ENCODE data around the gene NEO1.

The NEO1 gene

DNA sequence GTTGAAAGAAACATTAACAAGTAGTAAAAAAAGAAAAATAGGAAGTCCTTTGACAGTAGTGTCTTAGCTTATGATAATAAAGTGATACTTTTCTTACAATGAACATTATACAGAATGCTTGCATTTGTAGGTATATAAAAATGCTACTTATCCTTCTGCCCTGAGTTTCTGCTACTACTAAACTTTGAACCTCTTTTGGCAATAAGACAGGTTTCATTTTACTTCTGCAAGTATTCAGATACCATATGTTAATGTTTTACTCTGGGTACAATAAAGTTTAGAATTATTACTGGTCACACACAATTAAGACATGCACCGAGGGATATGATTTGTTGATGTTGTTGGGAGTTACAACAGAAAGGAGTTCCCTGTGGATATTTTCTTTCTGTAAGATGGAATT is 57.9 kb downstream of the NEO1 start:
- no peak for DNase-seq (ENCODE audit: extremely low read depth, insufficient read length)
- Histone ChIP-seq H3K4me3 (replicated peaks; ENCODE audit: low read depth, low read length) (no peak overlapping the region), H3K27me3 (replicated peaks; ENCODE audit: control insufficient read depth, insufficient read depth, low read length) (no peaks in the 10 kb centered on the region; the same call in 1 of the 2 replicates), H3K36me3 (ENCODE audit: control insufficient read depth, insufficient read depth, low read length) (no peaks in the 10 kb centered on the region)
- TF ChIP-seq, protein P1, sequence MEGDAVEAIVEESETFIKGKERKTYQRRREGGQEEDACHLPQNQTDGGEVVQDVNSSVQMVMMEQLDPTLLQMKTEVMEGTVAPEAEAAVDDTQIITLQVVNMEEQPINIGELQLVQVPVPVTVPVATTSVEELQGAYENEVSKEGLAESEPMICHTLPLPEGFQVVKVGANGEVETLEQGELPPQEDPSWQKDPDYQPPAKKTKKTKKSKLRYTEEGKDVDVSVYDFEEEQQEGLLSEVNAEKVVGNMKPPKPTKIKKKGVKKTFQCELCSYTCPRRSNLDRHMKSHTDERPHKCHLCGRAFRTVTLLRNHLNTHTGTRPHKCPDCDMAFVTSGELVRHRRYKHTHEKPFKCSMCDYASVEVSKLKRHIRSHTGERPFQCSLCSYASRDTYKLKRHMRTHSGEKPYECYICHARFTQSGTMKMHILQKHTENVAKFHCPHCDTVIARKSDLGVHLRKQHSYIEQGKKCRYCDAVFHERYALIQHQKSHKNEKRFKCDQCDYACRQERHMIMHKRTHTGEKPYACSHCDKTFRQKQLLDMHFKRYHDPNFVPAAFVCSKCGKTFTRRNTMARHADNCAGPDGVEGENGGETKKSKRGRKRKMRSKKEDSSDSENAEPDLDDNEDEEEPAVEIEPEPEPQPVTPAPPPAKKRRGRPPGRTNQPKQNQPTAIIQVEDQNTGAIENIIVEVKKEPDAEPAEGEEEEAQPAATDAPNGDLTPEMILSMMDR (IDR thresholded peaks at IDR 0.05; ENCODE audit: insufficient read depth, low read length, poor library complexity, severe bottlenecking), result no peak

DNA sequence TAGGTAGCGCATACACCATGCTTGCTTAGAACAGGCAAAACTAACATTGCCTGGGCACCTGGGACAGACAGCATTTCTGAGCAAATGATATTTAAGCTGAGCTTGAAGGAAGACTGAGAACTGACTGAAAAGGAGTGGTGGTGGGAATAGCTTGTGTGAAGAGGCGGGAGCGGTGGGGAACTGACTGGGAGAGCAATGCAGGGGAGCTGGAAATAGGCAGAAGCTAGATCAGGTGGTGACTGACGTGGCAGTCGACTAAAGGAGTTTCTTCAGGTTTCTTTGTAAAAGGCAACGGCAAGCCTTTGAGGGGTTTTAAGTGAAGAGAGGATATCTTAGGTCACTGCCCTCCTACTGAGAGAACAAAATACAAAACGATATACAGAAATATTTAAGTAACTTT is 61.8 kb downstream of the NEO1 start:
- H3K36me3 ChIP-seq (ENCODE audit: control insufficient read depth, insufficient read depth, low read length), result no peaks in the 10 kb centered on the region
- DNase-seq (ENCODE audit: extremely low read depth, insufficient read length), result no peak
- TF ChIP-seq, protein P1 (IDR thresholded peaks at IDR 0.05; ENCODE audit: insufficient read depth, low read length, poor library complexity, severe bottlenecking), result no peak
- H3K4me3 ChIP-seq (replicated peaks; ENCODE audit: low read depth, low read length), result no peak overlapping the region
- no peaks in the 10 kb centered on the region; the same call in 1 of the 2 replicates for H3K27me3 ChIP-seq (replicated peaks; ENCODE audit: control insufficient read depth, insufficient read depth, low read length)

DNA sequence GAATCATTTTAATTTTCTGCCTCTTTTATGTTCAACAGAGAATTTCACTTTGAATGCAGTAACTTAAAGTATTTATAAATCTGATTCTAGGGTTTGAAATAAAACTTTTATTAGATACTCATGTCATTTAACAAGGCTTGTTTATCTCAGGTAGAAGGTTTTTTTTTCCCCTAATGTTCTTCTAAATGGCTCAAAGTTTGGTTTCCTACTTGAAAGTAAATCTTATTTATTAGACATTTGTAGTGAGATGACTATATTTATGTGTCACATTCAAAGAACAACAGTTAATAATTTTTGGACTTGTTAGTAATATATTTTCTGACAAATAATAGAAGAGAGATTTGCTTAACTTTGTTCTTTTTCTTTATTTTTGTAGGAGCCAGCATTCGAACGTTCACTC is 63.9 kb downstream of the NEO1 start:
- no peak for DNase-seq (ENCODE audit: extremely low read depth, insufficient read length)
- Histone ChIP-seq H3K4me3 (replicated peaks; ENCODE audit: low read depth, low read length) (no peak overlapping the region), H3K27me3 (replicated peaks; ENCODE audit: control insufficient read depth, insufficient read depth, low read length) (no peaks in the 10 kb centered on the region; the same call in 1 of the 2 replicates), H3K36me3 (ENCODE audit: control insufficient read depth, insufficient read depth, low read length) (no peaks in the 10 kb centered on the region)
- TF ChIP-seq, protein P1 (IDR thresholded peaks at IDR 0.05; ENCODE audit: insufficient read depth, low read length, poor library complexity, severe bottlenecking), result no peak

DNA sequence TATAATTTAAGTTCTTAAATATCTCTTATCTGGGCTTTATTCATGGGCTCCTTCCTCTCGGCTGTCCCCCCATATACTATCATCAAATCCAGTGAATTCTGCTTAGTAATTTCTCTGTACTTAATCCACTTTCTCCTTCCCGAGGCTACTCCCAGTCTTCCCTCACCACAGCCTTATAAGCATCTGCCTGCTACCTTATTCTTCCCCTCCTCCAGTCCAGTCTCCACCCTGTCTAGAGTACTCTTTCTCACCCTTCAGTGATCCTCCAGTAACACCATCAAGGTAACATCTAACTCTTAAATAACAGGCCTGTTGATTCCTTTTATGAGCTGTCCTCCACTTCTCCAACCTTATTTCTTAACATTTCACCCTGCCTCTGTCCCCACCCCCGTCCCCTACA is 65.8 kb downstream of the NEO1 start:
- H3K36me3 ChIP-seq (ENCODE audit: control insufficient read depth, insufficient read depth, low read length), result no peaks in the 10 kb centered on the region
- DNase-seq (ENCODE audit: extremely low read depth, insufficient read length), result no peak
- H3K27me3 ChIP-seq (replicated peaks; ENCODE audit: control insufficient read depth, insufficient read depth, low read length), result no peaks in the 10 kb centered on the region
- TF ChIP-seq, protein P1 (IDR thresholded peaks at IDR 0.05; ENCODE audit: insufficient read depth, low read length, poor library complexity, severe bottlenecking), result no peak
- H3K4me3 ChIP-seq (replicated peaks; ENCODE audit: low read depth, low read length), result no peak overlapping the region

DNA sequence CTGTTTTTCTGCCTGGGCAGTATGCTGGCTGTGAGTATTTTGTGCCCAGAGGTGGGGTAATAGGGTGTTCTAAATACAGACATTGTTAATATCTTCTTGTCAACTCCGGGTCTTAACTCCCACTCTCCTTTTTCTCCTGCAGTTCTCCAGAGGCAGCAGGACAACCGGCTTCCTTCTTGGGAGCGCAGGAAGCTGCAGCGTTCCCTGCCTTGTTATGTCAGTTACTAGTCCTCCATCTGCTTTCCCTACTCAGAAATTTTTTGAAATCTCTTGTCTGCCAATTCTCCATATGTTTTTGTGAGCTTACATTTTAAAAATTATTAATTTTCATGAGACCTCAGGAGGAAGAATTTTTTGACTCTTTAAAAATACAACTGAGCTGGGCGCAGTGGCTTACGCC is 67.2 kb downstream of the NEO1 start:
- TF ChIP-seq, protein P1 (IDR thresholded peaks at IDR 0.05; ENCODE audit: insufficient read depth, low read length, poor library complexity, severe bottlenecking), result no peak
- Histone ChIP-seq H3K36me3 (ENCODE audit: control insufficient read depth, insufficient read depth, low read length) (no peaks in the 10 kb centered on the region), H3K4me3 (replicated peaks; ENCODE audit: low read depth, low read length) (no peak overlapping the region), H3K27me3 (replicated peaks; ENCODE audit: control insufficient read depth, insufficient read depth, low read length) (no peaks in the 10 kb centered on the region)
- DNase-seq (ENCODE audit: extremely low read depth, insufficient read length), result no peak

DNA sequence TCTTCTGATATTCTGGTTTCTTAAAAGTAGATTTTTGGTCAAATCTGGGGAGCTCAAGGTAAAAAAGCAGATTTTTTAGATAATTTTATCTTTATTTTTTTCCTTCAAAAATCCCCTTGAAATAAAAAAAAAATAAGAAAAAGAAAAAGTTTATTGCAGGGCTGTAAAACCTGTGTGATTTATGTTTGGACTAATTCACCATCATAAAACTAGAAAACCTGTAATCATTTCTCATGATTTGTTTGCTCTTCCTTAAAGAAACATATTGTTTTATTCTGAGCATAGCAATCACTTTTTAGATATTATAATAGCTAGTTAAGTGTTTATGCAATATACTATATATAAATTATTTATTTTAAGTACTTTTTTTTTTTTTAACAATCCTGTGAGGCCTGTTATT is 68.0 kb downstream of the NEO1 start:
- no peak for DNase-seq (ENCODE audit: extremely low read depth, insufficient read length)
- Histone ChIP-seq H3K27me3 (replicated peaks; ENCODE audit: control insufficient read depth, insufficient read depth, low read length) (no peaks in the 10 kb centered on the region), H3K36me3 (ENCODE audit: control insufficient read depth, insufficient read depth, low read length) (no peaks in the 10 kb centered on the region), H3K4me3 (replicated peaks; ENCODE audit: low read depth, low read length) (no peak overlapping the region)
- TF ChIP-seq, protein P1 (IDR thresholded peaks at IDR 0.05; ENCODE audit: insufficient read depth, low read length, poor library complexity, severe bottlenecking), result no peak
